ENCODE results near the gene CSAD. TPM values are rescaled to one million over a fixed set of nuclear protein-coding genes. Genes with fewer than 3 reads are reported as not detected.

CSAD gene
- total and polyA plus RNA-seq, 2 donors (not counting 1 experiment from before 2014, with no cell fraction given) = 57.0 to 64.6 TPM

DNA sequence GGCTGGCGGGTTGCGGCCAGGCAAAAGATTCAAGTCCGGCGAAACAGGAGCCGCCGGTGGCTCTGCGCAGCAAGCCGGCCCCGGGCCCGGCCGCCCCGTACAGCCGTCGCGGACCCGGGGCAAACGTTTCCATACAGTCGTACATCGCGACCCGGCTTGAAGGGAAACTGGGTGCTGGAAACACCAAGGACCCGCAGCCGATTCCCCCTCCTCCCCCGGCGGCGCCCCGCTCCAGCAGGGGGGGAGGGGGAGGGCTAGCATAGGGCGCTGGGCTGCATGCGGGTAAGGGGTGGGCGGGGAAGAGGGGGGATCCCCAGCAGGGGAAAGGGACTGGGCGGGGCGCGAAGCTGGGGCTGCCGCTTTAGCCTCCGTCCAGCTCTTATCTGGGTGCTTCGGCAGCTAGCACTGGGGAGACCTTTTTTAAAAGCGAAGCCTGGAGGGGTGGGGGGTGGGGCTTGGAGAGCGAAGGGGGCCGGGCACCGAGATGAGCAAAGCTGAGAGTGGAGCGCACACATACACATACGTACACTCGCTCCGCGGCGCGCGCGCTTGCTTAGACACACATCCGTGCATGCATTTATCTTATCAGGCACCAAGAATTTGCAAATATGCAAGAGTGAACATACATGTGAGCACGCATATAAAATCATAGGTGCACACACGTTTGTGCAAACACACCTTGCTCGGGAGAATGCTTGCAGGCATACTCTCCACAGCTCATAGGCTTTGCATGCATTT, 39.4 kb upstream of the CSAD start:
- intact Hi-C loops (cut with micrococcal nuclease) = loop anchor here (1.0 to 2.0 kb wide), 5 partner anchors 13 to 159 kb away; partner anchors contain the start of genes AAAS, ESPL1, ITGB7 and MYG1
- peak overlapping the region; percentile 97 for H2AFZ ChIP-seq (ENCODE audit: insufficient read depth, low read depth, low read length, poor library complexity, severe bottlenecking)
- ChIA-PET POLR2A (interaction anchor here (0.6 to 3.4 kb wide), 21 partner anchors 10 to 1063 kb away, joined by 3 to 29 read pairs (median 5); partner anchors contain the start of genes AAAS, CSAD, ESPL1 and MYG1), CTCF (interaction anchor here (0.9 to 17.1 kb wide), 17 partner anchors 8 to 121 kb away, joined by 3 to 721 read pairs (median 6); partner anchors contain the start of genes AAAS, CSAD, ESPL1 and ITGB7)
- H3K4me3 ChIP-seq (ENCODE audit: control extremely low read depth in 1 of 5, extremely low read depth in 1 of 5, insufficient read depth in 1 of 5, low read depth in 2 of 5, low read length in 4 of 5) = peak overlapping the region; percentile 63 to 100 (median 90)
- peak; percentile 38 for ATAC-seq (ENCODE audit: low read depth)
- Mint-ChIP-seq H3K4me3 (peak overlapping the region; percentile 97), H3K9me3 (ENCODE audit: insufficient read depth) (no peaks in the 10 kb centered on the region), H3K27me3 (no peaks in the 10 kb centered on the region), H3K27ac (peak overlapping the region; percentile 98), H3K4me1 (peaks cover 60% of the 10 kb centered on the region)
- no peaks in the 10 kb centered on the region for H3K27me3 ChIP-seq (replicated peaks in 1 of 4; ENCODE audit: control extremely low read depth in 1 of 4, control insufficient read depth in 3 of 4, insufficient read depth in 4 of 4, low read length in 3 of 4)
- no peak for TF ChIP-seq CTCF (IDR thresholded peaks at IDR 0.05)
- TF ChIP-seq EZH2 (IDR thresholded peaks at IDR 0.05; ENCODE audit: borderline replicate concordance, insufficient read depth, low read depth, low read length, poor library complexity, severe bottlenecking) = no peak
- 0% methylated on average over 32 of the region's 53 CpGs for WGBS (ENCODE audit: insufficient coverage)
- no peaks in the 10 kb centered on the region for H4K20me1 ChIP-seq (ENCODE audit: control insufficient read depth, insufficient read depth, low read length, poor library complexity, severe bottlenecking)
- H3K9me3 ChIP-seq (ENCODE audit: control extremely low read depth in 1 of 3, control insufficient read depth in 2 of 3, insufficient read depth in 1 of 3, low read length in 2 of 3) = no peaks in the 10 kb centered on the region
- H3K4me2 ChIP-seq (replicated peaks; ENCODE audit: low read depth, low read length, poor library complexity, severe bottlenecking) = peak overlapping the region; percentile 98
- H3K4me1 ChIP-seq (ENCODE audit: control insufficient read depth in 2 of 2, insufficient read depth in 2 of 2, low read length in 2 of 2) = peaks cover 39 to 56% of the 10 kb centered on the region in 2 donors
- no peaks in the 10 kb centered on the region for H3K79me2 ChIP-seq (ENCODE audit: control insufficient read depth, insufficient read depth, low read length)
- peak; percentile 87 for DNase-seq
- peak overlapping the region; percentile 95 for H3K9ac ChIP-seq (ENCODE audit: low read length)
- peak overlapping the region; percentile 84 to 95 for H3K27ac ChIP-seq (ENCODE audit: low read length in 2 of 2)
- H3K36me3 ChIP-seq (replicated peaks in 1 of 2; ENCODE audit: control extremely low read depth in 1 of 2, control insufficient read depth in 1 of 2, extremely low read depth in 1 of 2, insufficient read depth in 2 of 2, low read length in 1 of 2) = no peaks in the 10 kb centered on the region
